HepG2 (cell line): ENCODE results near the gene GALNT11.

Source experiments
- NR3C1 ChIP-seq: sonication (generic); formaldehyde crosslinking; IDR thresholded peaks from 2 replicates; pipeline ENCODE4 v1.4.0; 2020; ENCODE audit warnings: missing genetic modification reagents
- REL ChIP-seq: sonication (generic); formaldehyde crosslinking; conservative IDR thresholded peaks from 2 replicates; pipeline ENCODE4 v1.8.0; 2022; ENCODE audit warnings: mild to moderate bottlenecking, missing genetic modification reagents, moderate library complexity
- ZKSCAN8 ChIP-seq: IDR thresholded peaks from 2 replicates; pipeline ENCODE4 v1.6.1; 2016; ENCODE audit warnings: borderline replicate concordance, missing genetic modification reagents, missing compliant biosample characterization
- TF ChIP-seq, protein P1 (sequence below): sonication (generic); formaldehyde crosslinking; IDR thresholded peaks from 2 replicates; pipeline ENCODE4 v1.5.0; 2020; ENCODE audit warnings: mild to moderate bottlenecking, missing genetic modification reagents, moderate library complexity
- TF ChIP-seq, protein P2 (sequence below): sonication (generic); formaldehyde crosslinking; IDR thresholded peaks from 2 replicates; pipeline ENCODE4 v1.4.0; 2020; ENCODE audit warnings: missing genetic modification reagents; ENCODE audit errors: not compliant biosample characterization

GRCh38 chr7:151999424-152000090, 25.9 kb upstream of the GALNT11 start:
- TF ChIP-seq, protein P1, sequence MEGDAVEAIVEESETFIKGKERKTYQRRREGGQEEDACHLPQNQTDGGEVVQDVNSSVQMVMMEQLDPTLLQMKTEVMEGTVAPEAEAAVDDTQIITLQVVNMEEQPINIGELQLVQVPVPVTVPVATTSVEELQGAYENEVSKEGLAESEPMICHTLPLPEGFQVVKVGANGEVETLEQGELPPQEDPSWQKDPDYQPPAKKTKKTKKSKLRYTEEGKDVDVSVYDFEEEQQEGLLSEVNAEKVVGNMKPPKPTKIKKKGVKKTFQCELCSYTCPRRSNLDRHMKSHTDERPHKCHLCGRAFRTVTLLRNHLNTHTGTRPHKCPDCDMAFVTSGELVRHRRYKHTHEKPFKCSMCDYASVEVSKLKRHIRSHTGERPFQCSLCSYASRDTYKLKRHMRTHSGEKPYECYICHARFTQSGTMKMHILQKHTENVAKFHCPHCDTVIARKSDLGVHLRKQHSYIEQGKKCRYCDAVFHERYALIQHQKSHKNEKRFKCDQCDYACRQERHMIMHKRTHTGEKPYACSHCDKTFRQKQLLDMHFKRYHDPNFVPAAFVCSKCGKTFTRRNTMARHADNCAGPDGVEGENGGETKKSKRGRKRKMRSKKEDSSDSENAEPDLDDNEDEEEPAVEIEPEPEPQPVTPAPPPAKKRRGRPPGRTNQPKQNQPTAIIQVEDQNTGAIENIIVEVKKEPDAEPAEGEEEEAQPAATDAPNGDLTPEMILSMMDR (CRISPR knock-in tag), result no peak
- TF ChIP-seq, protein P2, sequence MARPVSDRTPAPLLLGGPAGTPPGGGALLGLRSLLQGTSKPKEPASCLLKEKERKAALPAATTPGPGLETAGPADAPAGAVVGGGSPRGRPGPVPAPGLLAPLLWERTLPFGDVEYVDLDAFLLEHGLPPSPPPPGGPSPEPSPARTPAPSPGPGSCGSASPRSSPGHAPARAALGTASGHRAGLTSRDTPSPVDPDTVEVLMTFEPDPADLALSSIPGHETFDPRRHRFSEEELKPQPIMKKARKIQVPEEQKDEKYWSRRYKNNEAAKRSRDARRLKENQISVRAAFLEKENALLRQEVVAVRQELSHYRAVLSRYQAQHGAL (CRISPR knock-in tag), result no peak
- TF ChIP-seq REL (CRISPR knock-in tag) (no peak), ZKSCAN8 (CRISPR knock-in tag) (no peak), NR3C1 (no peak)
